Thymus (tissue), 11 donors: Measurements from ENCODE around the gene NUDT6. TPM values are rescaled to one million over a fixed set of nuclear protein-coding genes. Genes with fewer than 3 reads are reported as not detected.

Experiments
- DNase-seq, 9 donors: peaks; one replicate each; pipeline ENCODE4 v3.0.0-alpha.2; 2013; ENCODE audit warnings: low spot score in 9 of 9, low read depth in 6 of 9, missing footprints in 1 of 9
- H3K27ac ChIP-seq, 2 donors: one replicate each; pipeline ENCODE4 v1.5.1; 2013; ENCODE audit warnings: control low read depth in 1 of 2, low read depth in 1 of 2, low read length in 1 of 2, mild to moderate bottlenecking in 1 of 2, moderate library complexity in 1 of 2
- H3K27me3 ChIP-seq, 2 donors: one replicate each; pipeline ENCODE4 v1.5.1; 2013; ENCODE audit warnings: low read length in 1 of 2; ENCODE audit not compliant: control insufficient read depth in 2 of 2, insufficient read depth in 1 of 2
- H3K36me3 ChIP-seq, 2 donors: one replicate each; pipeline ENCODE4 v1.5.1; 2013; ENCODE audit warnings: low read length in 1 of 2, mild to moderate bottlenecking in 1 of 2, moderate library complexity in 1 of 2; ENCODE audit not compliant: control insufficient read depth in 2 of 2, insufficient read depth in 2 of 2
- H3K4me1 ChIP-seq, 2 donors: one replicate each; pipeline ENCODE4 v1.5.1; 2013; ENCODE audit warnings: low read length in 2 of 2; ENCODE audit not compliant: control insufficient read depth in 2 of 2, insufficient read depth in 2 of 2
- H3K4me3 ChIP-seq, 2 donors: one replicate each; pipeline ENCODE4 v1.5.1; 2013; ENCODE audit warnings: low read length in 2 of 2, control low read depth in 1 of 2, mild to moderate bottlenecking in 1 of 2
- H3K9me3 ChIP-seq, 2 donors: one replicate each; pipeline ENCODE4 v1.5.1; 2013; ENCODE audit warnings: low read length in 1 of 2, mild to moderate bottlenecking in 1 of 2; ENCODE audit not compliant: control insufficient read depth in 2 of 2, insufficient read depth in 1 of 2
- WGBS: extraction: QIAGEN DNeasy Blood & Tissue Kit; methylation state at CpG from one replicate; pipeline ENCODE4 v1.1.7; 2013; 5-methylcytosine and 5-hydroxymethylcytosine counted together
- polyA plus RNA-seq: library from polyadenylated mRNA; stranded (reverse); fragments of 200-250 nt; gene quantifications from one replicate; pipeline ENCODE4 v1.2.3, GENCODE V29; 2013
- total RNA-seq: library from RNA; stranded (reverse); fragments of 120-200 nt; gene quantifications from one replicate; pipeline ENCODE4 v1.2.4, GENCODE V29; 2013
- donor health status: healthy.

NUDT6 gene
- total and polyA plus RNA-seq, 2 donors, result 6.8 to 12.3 TPM

DNA sequence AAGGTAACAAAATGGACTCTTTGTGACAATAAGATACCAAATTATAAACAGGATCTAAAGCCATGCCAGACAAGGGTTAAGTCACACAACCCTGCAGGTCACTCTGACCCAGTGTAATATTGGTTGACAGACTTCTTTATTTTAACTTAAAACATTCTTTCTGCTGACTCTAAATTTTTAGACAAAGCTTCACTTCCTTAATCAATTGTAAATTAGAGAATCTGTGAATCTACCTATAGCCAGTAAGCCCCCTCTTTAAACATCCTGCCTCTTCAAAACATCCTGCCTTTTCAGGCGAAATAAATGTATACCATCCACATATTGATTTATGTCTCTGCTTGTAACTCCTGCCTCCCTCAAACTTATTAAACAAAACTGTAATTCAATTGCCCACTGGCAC is 14.2 kb downstream of the NUDT6 start:
- WGBS, result 100% methylated on average over 1 of the region's 1 CpG
- H3K4me3 ChIP-seq, result no peak overlapping the region
- no peak for DNase-seq
- peaks cover 0 to 2% of the 10 kb centered on the region in 2 donors for H3K36me3 ChIP-seq
- no peaks in the 10 kb centered on the region for H3K9me3 ChIP-seq
- peaks cover 0 to 7% of the 10 kb centered on the region in 2 donors for H3K4me1 ChIP-seq
- no peak overlapping the region for H3K27ac ChIP-seq
- no peaks in the 10 kb centered on the region for H3K27me3 ChIP-seq

DNA sequence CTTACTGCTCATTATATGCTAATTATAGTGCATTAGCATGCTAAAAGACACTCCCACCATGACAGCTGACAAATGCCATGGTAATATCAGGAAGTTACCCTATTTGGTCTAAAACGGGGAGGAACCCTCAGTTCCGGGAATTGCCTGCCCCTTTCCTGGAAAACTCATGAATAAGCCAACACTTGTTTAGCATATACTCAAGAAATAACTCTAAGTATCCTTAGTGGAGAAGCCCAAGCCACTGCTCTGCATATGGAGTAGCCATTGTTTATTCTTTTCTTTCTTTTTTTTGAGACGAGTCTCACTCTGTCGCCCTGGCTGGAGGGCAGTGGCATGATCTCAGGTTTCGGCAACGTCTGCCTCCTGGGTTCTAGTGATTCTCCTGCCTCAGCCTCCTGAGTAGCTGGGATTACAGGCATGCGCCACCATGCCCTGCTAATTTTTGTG is 15.5 kb downstream of the NUDT6 start:
- Histone ChIP-seq H3K4me3 (no peak overlapping the region), H3K4me1 (peaks cover 0 to 7% of the 10 kb centered on the region in 2 donors)

DNA sequence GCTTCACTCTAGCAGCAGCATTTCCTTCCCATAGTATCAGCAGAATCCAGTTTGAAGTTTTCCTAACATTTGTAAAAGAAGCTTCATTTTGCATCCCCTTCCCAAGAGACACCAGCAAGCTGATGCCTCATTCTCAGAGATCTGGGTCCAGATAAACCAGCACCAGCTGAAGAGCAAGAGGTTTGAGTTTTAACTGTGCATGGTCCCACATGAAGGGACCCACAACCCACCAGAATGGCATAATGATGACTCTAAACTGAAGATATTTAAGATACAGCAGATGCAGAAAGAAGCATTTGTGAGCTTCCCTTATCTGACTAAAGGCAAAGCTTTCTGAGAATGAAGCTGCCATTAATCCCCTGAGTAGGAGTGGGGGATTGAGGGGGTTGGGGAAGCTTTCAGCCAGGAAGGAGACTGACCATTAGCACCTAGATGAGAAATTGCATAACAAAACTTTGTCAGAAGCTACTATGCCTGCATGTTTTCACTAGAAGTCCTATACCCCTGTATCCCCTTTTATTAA is 18.6 kb downstream of the NUDT6 start:
- no peaks in the 10 kb centered on the region for H3K36me3 ChIP-seq
- no peak overlapping the region for H3K4me3 ChIP-seq
- no peaks in the 10 kb centered on the region for H3K9me3 ChIP-seq
- H3K27me3 ChIP-seq, result no peaks in the 10 kb centered on the region
- peak in 1 of 9 donors; percentile 33 for DNase-seq
- no peak overlapping the region for H3K27ac ChIP-seq
- H3K4me1 ChIP-seq, result peaks cover 0 to 7% of the 10 kb centered on the region in 2 donors

More for the DNA sequence above, 15.5 kb downstream of the NUDT6 start:
- 98% methylated on average over 7 of the region's 7 CpGs for WGBS
- H3K27me3 ChIP-seq, result no peaks in the 10 kb centered on the region
- no peak overlapping the region for H3K27ac ChIP-seq
- H3K9me3 ChIP-seq, result no peaks in the 10 kb centered on the region
- no peaks in the 10 kb centered on the region for H3K36me3 ChIP-seq
- no peak for DNase-seq

DNA sequence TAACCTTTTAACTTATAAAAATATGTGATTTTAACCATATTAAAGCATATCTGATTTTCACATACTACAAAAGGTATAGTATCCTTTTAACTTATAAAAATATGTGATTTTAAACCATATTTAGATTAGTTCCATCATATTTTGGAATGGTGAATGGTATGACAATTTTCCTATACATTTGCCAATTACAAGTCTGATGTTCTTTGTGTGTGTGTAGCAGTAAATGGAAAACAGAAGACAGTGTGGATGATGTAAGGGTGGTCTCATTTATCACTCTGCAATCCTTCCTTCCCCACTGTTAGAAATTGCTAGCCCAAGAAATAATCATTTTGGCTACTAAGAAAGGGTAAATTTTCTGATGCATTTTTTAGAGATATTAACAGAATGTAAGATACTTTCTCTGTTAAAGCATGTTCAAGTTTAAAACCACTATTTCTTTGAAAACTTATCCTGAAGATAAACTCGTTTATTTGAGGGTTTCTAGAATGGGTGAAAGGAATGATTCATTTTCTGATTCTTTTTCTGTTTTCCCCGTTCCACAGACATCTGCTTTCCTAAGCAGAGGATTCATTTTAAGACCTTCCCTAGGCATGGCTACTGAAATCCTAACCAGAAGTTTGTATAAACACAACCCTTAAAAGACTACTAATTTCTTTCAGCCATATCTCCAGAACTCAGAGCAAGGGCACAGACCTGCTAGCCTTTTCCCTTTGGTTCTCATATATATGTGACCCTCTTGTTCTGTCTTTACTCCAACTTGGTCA is 21.0 kb downstream of the NUDT6 start:
- Histone ChIP-seq H3K4me3 (no peak overlapping the region), H3K36me3 (no peaks in the 10 kb centered on the region), H3K27me3 (no peaks in the 10 kb centered on the region), H3K27ac (no peak overlapping the region), H3K9me3 (no peaks in the 10 kb centered on the region), H3K4me1 (peaks cover 0 to 7% of the 10 kb centered on the region in 2 donors)
- DNase-seq, result no peak
- WGBS, result 92% methylated on average over 2 of the region's 2 CpGs

DNA sequence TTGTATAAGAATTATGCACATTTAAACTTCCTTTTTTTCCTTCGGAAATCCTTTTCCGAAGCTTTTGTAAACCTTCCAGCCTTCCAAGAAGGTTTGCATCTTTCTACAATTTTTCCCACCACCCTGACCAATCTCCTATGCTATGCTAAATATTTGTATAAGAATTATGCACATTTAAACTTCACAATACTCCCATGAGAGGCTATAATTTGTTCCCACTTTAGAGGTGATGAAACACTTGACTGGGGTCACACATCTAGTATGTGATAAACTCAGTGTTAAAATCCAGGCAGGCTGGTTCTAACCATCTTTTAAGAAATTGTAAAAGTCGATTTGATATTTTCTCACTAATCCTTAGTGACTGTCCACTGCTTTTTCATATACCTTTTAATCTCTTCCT is 22.1 kb downstream of the NUDT6 start:
- Histone ChIP-seq H3K27me3 (no peaks in the 10 kb centered on the region), H3K9me3 (no peaks in the 10 kb centered on the region), H3K4me3 (no peak overlapping the region), H3K27ac (no peak overlapping the region), H3K36me3 (no peaks in the 10 kb centered on the region), H3K4me1 (peaks cover 0 to 7% of the 10 kb centered on the region in 2 donors)
- WGBS, result 98% methylated on average over 3 of the region's 3 CpGs
- no peak for DNase-seq

DNA sequence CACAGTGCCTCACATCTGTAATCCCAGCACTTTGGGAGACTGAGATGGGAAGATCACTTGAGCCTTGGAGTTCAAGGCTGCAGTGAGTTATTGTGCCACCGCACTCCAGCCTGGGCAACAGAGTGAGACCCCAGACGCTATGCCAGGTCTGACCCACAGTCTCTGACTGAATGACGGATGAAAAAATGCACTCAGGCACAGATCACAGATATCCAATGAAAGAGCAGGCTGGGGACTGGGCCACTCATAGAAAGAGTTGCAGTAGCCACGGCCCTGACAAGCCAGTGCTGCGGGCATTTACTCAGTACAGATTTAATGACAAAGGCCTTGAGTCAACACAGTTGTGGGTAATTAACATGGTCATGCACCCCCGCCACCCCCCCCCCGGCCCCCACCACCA is 22.7 kb downstream of the NUDT6 start:
- 81% methylated on average over 7 of the region's 7 CpGs for WGBS
- Histone ChIP-seq H3K4me3 (no peak overlapping the region), H3K4me1 (peaks cover 0 to 7% of the 10 kb centered on the region in 2 donors), H3K27ac (no peak overlapping the region), H3K9me3 (no peaks in the 10 kb centered on the region), H3K36me3 (no peaks in the 10 kb centered on the region), H3K27me3 (no peaks in the 10 kb centered on the region)
- no peak for DNase-seq

DNA sequence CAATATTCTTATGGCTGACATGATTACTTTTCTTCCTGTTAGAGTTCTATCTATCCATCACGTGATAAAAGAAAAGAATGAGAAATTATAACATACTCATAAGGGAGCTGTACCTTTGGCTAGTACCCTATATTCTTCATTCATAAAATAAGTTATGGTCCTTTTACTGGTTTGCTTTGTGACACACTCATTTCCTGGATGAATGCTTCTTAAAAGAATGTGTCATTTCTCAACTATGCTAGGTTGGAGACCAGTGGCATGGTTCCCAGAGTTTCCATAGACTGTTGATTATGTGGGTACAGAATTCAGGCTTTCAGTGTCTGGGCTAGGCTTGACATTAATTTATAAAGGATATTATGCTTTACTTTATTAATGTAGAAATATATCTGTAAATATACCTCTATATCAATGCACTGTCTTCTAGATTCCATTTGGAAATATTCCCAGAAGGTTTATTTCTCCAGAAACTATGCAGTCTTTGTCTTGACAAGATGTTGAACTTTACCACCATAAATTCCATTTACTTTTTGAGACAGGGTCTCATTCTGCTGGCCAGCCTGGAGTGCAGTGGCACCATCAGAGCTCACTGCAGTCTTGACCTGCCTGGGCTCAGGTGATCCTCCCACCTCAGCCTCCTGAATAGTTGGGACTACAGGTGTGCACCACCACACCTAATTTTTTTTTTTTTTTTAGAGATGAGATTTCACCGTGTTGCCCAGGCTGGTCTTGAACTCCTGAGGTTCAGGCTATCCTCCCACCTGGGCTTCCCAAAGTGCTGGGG is 23.8 kb downstream of the NUDT6 start:
- no peaks in the 10 kb centered on the region for H3K36me3 ChIP-seq
- no peaks in the 10 kb centered on the region for H3K27me3 ChIP-seq
- H3K4me1 ChIP-seq, result peaks cover 0 to 2% of the 10 kb centered on the region in 2 donors
- DNase-seq, result no peak
- no peaks in the 10 kb centered on the region for H3K9me3 ChIP-seq
- no peak overlapping the region for H3K27ac ChIP-seq
- no peak overlapping the region for H3K4me3 ChIP-seq
- 98% methylated on average over 2 of the region's 2 CpGs for WGBS

DNA sequence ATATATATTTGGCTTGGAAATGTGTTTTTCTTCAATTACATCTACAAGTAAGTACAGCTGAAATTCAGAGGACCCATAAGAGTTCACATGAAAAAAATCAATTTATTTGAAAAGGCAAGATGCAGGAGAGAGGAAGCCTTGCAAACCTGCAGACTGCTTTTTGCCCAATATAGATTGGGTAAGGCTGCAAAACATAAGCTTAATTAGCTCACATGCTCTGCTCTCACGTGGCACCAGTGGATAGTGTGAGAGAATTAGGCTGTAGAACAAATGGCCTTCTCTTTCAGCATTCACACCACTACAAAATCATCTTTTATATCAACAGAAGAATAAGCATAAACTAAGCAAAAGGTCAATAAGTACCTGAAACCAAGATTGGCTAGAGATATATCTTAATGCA is 26.1 kb downstream of the NUDT6 start:
- Histone ChIP-seq H3K9me3 (no peaks in the 10 kb centered on the region), H3K4me1 (no peaks in the 10 kb centered on the region), H3K27me3 (no peaks in the 10 kb centered on the region), H3K4me3 (no peak overlapping the region), H3K27ac (no peak overlapping the region), H3K36me3 (no peaks in the 10 kb centered on the region)
- WGBS, result 97% methylated on average over 1 of the region's 1 CpG
- no peak for DNase-seq

DNA sequence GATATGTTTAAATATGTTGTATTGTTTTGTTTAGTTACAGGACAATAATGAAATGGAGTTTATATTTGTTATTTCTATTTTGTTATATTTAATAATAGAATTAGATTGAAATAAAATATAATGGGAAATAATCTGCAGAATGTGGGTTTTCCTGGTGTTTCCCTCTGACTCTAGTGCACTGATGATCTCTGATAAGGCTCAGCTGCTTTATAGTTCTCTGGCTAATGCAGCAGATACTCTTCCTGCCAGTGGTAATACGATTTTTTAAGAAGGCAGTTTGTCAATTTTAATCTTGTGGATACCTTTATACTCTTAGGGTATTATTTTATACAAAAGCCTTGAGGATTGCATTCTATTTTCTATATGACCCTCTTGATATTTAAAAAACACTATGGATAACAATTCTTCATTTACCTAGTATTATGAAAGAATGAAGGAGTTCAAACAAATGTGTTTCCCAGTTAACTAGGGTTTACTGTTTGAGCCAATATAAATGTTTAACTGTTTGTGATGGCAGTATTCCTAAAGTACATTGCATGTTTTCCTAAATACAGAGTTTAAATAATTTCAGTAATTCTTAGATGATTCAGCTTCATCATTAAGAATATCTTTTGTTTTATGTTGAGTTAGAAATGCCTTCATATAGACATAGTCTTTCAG is 26.9 kb downstream of the NUDT6 start:
- Histone ChIP-seq H3K36me3 (no peaks in the 10 kb centered on the region), H3K27ac (no peak overlapping the region), H3K9me3 (no peaks in the 10 kb centered on the region), H3K4me3 (no peak overlapping the region), H3K4me1 (no peaks in the 10 kb centered on the region), H3K27me3 (no peaks in the 10 kb centered on the region)
- WGBS, result 88% methylated on average over 1 of the region's 1 CpG
- DNase-seq, result no peak
